Sigmoid colon (tissue), 3 donors: ENCODE data around the gene ZNF92.

Source experiments
- POLR2A ChIP-seq, 2 donors: fragments of 450-650 bp; IDR thresholded peaks; one replicate each; pipeline ENCODE4 v1.6.1; 2016; ENCODE audit warnings: antibody characterized with exemption in 2 of 2, mild to moderate bottlenecking in 2 of 2, moderate library complexity in 2 of 2
- TF ChIP-seq, protein P1 (sequence below), 4 experiments: fragments of 450-650 bp in 3 of 4; fragments of 200-600 bp in 1 of 4; IDR thresholded peaks; one replicate each; pipeline ENCODE4 v1.5.1; 2016 to 2019; ENCODE audit warnings: antibody characterized with exemption in 4 of 4, mild to moderate bottlenecking in 3 of 4, moderate library complexity in 2 of 4

DNA sequence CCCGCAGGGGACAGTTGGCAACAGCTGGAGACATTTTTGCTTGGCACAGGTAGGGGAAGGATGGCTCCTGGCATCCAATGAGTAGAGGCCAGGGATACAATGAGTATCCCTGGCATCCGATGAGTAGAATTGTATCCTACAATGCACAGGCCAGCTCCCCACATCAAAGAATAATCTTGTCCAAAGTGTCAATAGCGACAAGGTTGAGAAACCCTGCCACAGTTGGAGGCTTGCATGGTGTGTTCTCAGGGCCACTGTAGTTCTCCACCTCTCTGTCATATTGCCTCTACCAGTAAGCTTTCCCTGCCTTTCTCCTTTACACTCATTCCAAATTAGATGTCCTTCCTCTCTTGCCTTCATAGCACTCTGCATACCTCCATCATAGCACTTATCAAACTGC is 60.7 kb downstream of the ZNF92 start:
- TF ChIP-seq, protein P1, sequence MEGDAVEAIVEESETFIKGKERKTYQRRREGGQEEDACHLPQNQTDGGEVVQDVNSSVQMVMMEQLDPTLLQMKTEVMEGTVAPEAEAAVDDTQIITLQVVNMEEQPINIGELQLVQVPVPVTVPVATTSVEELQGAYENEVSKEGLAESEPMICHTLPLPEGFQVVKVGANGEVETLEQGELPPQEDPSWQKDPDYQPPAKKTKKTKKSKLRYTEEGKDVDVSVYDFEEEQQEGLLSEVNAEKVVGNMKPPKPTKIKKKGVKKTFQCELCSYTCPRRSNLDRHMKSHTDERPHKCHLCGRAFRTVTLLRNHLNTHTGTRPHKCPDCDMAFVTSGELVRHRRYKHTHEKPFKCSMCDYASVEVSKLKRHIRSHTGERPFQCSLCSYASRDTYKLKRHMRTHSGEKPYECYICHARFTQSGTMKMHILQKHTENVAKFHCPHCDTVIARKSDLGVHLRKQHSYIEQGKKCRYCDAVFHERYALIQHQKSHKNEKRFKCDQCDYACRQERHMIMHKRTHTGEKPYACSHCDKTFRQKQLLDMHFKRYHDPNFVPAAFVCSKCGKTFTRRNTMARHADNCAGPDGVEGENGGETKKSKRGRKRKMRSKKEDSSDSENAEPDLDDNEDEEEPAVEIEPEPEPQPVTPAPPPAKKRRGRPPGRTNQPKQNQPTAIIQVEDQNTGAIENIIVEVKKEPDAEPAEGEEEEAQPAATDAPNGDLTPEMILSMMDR (IDR thresholded peaks at IDR 0.05) = no peak
- TF ChIP-seq POLR2A (IDR thresholded peaks at IDR 0.05) = no peak
